ENCODE data around the gene ACYP1.

ACYP1 gene

GRCh38 chr14:75025876-75026275, 37.9 kb downstream of the ACYP1 start:
- H3K27me3 ChIP-seq (replicated peaks; ENCODE audit: insufficient read depth, low read length): no peaks in the 10 kb centered on the region
- DNase-seq: no peak
- no peak overlapping the region for H3K27ac ChIP-seq (ENCODE audit: low read length)
- TF ChIP-seq CTCF (IDR thresholded peaks at IDR 0.05; ENCODE audit: low read length) (no peak), EZH2phosphoT487 (IDR thresholded peaks at IDR 0.05; ENCODE audit: low read length) (no peak), EZH2 (optimal IDR thresholded peaks at IDR 0.05; ENCODE audit: low read depth, low read length) (no peak)
- H2AFZ ChIP-seq (ENCODE audit: low read length): no peak overlapping the region
- H3K9ac ChIP-seq (ENCODE audit: low read length): no peak overlapping the region
- H3K9me3 ChIP-seq (replicated peaks; ENCODE audit: insufficient read depth, low read length): no peaks in the 10 kb centered on the region
- no peaks in the 10 kb centered on the region for H3K9me2 ChIP-seq (replicated peaks; ENCODE audit: insufficient read depth, low read length)
- H3K4me2 ChIP-seq (ENCODE audit: low read depth, low read length): no peak overlapping the region
- no peaks in the 10 kb centered on the region for H3K4me1 ChIP-seq (ENCODE audit: low read length)
- no peak overlapping the region for H3K4me3 ChIP-seq (ENCODE audit: low read length)
- no peaks in the 10 kb centered on the region for H3K36me3 ChIP-seq (replicated peaks; ENCODE audit: insufficient read depth, low read length)
- no peaks in the 10 kb centered on the region for H3K79me2 ChIP-seq (ENCODE audit: low read length)
- no peaks in the 10 kb centered on the region for H4K20me1 ChIP-seq (ENCODE audit: insufficient read depth, low read length)
- no peaks in the 10 kb centered on the region for H3F3A ChIP-seq (ENCODE audit: insufficient read depth, low read length)

DNA sequence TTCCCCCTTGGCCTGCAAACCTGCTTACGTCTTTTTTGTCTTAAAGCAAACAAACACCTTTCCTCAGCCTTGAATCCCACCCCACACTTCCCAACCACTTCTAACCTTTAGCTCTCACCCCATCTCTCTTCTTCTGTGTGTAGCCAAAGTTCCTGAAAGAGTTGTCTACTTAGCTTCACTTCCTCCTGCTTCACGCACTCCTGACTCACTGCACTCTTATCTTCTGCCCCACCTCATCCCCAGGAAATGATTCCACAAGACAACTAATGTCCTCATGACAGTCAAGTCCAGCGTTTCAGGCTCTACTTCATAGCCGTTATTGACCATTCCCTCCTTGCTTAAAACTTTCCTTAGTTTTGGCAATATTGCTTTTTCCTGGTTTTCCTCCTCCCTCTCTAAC, 38.7 kb downstream of the ACYP1 start:
- DNase-seq: no peak
- no peaks in the 10 kb centered on the region for H3K36me3 ChIP-seq (replicated peaks; ENCODE audit: insufficient read depth, low read length)
- no peak overlapping the region for H2AFZ ChIP-seq (ENCODE audit: low read length)
- H3K4me1 ChIP-seq (ENCODE audit: low read length): no peaks in the 10 kb centered on the region
- H3K9me3 ChIP-seq (replicated peaks; ENCODE audit: insufficient read depth, low read length): no peaks in the 10 kb centered on the region
- no peaks in the 10 kb centered on the region for H3K79me2 ChIP-seq (ENCODE audit: low read length)
- H3K4me3 ChIP-seq (ENCODE audit: low read length): no peak overlapping the region
- no peak overlapping the region for H3K27ac ChIP-seq (ENCODE audit: low read length)
- no peaks in the 10 kb centered on the region for H3K9me2 ChIP-seq (replicated peaks; ENCODE audit: insufficient read depth, low read length)
- no peak overlapping the region for H3K4me2 ChIP-seq (ENCODE audit: low read depth, low read length)
- no peaks in the 10 kb centered on the region for H3F3A ChIP-seq (ENCODE audit: insufficient read depth, low read length)
- TF ChIP-seq EZH2phosphoT487 (IDR thresholded peaks at IDR 0.05; ENCODE audit: low read length) (no peak), EZH2 (optimal IDR thresholded peaks at IDR 0.05; ENCODE audit: low read depth, low read length) (no peak), CTCF (IDR thresholded peaks at IDR 0.05; ENCODE audit: low read length) (no peak)
- H3K27me3 ChIP-seq (replicated peaks; ENCODE audit: insufficient read depth, low read length): no peaks in the 10 kb centered on the region
- H3K9ac ChIP-seq (ENCODE audit: low read length): no peak overlapping the region
- no peaks in the 10 kb centered on the region for H4K20me1 ChIP-seq (ENCODE audit: insufficient read depth, low read length)

- Histone ChIP-seq H3K9ac (ENCODE audit: low read length) (no peak overlapping the region), H3K79me2 (ENCODE audit: low read length) (no peaks in the 10 kb centered on the region), H3K9me3 (replicated peaks; ENCODE audit: insufficient read depth, low read length) (no peaks in the 10 kb centered on the region), H3K4me3 (ENCODE audit: low read length) (no peak overlapping the region), H3K27ac (ENCODE audit: low read length) (no peak overlapping the region), H3K36me3 (replicated peaks; ENCODE audit: insufficient read depth, low read length) (no peaks in the 10 kb centered on the region), H4K20me1 (ENCODE audit: insufficient read depth, low read length) (no peaks in the 10 kb centered on the region), H2AFZ (ENCODE audit: low read length) (no peak overlapping the region), H3K9me2 (replicated peaks; ENCODE audit: insufficient read depth, low read length) (no peaks in the 10 kb centered on the region), H3K4me1 (ENCODE audit: low read length) (no peaks in the 10 kb centered on the region), H3K27me3 (replicated peaks; ENCODE audit: insufficient read depth, low read length) (no peaks in the 10 kb centered on the region), H3F3A (ENCODE audit: insufficient read depth, low read length) (no peaks in the 10 kb centered on the region), H3K4me2 (ENCODE audit: low read depth, low read length) (no peak overlapping the region)
- no peak for DNase-seq
- TF ChIP-seq CTCF (IDR thresholded peaks at IDR 0.05; ENCODE audit: low read length): no peak
- TF ChIP-seq EZH2phosphoT487 (IDR thresholded peaks at IDR 0.05; ENCODE audit: low read length): no peak
These were observed 40.7 kb downstream of the ACYP1 start for GRCh38 chr14:75023108-75023507.

Measured in MM.1S (cell line).